GM18502 (cell line): ENCODE data around the gene MAD1L1.

Source experiments
- ATAC-seq: cut with Tn5 transposase; IDR thresholded peaks from one replicate; pipeline ENCODE4 v1.9.1; 2021; ENCODE audit warnings: mild to moderate bottlenecking; ENCODE audit not compliant: unreplicated experiment, poor library complexity

MAD1L1 gene

DNA sequence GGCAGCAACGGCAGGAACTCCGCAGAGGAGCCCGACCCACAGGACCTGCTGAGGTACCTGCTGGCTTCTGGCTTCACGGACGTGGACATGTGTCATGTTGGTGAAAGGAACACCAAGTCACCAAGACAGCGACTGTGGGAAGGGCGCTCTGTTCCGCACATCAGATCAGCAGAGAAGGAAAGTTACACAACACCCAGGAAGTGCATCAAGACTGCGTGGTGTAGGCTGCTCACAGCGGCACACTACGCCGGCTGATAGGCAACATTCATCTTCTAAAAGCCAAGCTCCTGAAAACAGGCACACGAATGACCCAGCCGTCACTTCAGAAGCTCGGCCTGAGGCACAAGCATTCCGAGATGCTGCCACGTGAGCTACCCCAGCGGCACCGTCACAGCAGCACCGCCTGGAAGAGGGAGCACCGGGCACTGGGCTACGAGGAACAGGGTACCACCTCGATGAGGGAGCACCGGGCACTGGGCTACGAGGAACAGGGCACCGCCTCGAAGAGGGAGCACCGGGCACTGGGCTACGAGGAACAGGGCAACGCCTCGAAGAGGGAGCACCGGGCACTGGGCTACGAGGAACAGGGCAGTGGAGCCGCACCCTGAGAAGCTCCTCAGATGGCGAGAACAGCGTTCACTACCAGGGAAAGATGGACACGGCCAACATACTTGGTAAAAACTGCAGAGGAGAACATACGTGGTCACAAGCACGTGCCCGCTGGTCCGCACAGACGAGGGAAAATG, 86.7 kb downstream of the MAD1L1 start:
- ATAC-seq = no peak

DNA sequence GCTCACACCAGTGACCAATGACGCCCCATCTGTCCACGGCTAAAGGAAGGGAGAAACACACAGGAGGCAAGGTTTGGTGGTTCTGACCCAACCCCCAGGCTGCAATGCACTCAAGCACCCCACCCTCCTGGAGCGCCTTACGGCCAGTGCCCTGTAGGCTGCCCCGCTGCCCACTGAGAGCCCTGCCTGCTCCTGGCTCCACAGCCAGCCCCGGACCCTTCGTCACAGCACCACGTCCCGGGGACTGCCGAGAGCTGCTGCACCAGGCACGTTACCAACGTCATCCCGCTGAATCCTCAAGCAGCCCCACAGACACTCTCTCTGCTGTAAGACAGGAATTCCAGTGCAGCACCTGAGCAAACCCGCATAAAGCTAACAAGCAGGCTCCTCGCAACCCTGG, 87.8 kb downstream of the MAD1L1 start:
- no peak for ATAC-seq

DNA sequence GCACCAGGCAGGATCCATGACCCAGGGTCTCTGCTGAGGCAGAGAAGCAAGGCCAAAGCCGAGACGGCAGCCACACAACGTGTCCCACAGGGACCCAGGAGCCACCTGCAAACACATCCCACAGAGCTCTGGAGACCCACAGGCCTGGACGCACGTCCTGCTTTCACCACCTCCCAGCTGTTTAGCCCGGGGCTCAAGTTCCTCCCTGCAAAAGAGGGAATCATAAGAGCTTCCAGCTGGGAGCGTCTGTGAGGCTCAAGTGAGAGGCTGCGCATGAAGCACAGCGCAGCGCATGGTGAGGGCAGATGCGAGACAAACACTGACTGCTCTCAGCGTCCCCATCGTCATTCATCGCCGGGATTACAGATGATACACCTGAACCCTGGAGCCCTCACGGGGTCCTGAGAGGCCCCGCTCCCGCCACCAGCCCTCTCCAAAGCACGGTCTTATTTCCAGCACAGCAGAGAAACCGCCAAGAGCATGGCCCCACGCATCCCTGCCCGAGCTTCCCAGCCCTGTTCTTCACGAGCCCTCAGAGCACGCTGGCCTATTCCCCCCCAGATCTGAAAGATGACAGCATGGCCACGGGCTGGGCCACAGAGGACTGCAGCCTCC, 88.7 kb downstream of the MAD1L1 start:
- no peak for ATAC-seq

DNA sequence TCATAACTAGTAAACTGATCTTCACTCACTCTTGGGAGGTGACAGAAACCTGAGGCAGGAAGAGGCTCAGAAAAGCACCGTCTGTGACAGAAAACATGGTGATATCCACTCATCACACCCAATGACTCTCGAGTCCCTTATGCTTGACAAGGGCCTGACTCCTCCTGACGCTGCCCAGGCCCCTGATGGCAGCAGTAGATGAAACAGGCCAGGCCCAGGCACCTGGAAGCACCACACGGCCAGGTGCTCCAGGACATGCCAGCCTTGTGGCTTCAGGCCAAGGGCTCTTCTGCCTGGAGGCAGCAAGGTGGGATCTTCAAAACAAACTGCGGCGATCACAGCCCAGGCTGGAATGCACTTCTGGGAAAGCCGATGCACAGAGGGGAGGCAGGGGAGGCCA, 89.3 kb downstream of the MAD1L1 start:
- ATAC-seq = no peak

DNA sequence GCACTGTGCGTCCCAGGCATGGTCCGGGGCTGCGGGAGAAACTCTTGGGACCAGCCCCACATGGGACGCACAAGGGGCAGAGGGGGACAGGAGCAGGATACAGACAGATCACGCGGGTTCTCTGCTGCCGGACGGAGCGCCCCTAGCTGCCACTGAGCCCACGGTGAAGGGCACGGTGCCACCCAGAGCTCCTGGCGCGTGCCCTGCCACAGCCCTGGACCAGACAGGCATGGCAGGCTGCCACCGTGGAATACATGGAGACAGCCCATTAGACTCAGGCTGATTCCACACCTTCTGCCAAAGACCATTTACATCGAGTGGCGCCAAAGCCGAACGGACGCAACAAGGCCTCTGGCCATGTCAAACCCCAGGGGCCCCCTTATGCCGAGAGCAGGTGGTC, 90.4 kb downstream of the MAD1L1 start:
- ATAC-seq = no peak

DNA sequence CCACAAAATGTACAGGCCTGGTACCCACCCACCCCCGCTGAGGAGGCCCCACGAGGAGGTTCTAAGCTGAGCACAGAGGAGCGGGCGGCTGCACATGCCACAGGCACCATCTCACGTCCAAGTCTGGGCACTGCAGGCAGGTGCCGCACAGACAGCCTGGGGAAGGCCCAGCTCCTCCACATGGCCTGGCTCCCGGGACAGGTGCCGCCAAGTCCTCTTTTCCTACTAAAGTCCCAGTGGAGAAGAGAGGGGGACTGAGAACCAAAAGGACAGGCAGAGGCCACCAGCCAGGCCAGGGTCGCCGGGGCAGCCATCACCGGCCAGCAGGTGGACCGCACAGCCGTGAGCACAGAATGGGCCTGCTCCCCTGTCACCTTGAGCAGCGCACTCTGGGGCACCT, 91.1 kb downstream of the MAD1L1 start:
- ATAC-seq = no peak

DNA sequence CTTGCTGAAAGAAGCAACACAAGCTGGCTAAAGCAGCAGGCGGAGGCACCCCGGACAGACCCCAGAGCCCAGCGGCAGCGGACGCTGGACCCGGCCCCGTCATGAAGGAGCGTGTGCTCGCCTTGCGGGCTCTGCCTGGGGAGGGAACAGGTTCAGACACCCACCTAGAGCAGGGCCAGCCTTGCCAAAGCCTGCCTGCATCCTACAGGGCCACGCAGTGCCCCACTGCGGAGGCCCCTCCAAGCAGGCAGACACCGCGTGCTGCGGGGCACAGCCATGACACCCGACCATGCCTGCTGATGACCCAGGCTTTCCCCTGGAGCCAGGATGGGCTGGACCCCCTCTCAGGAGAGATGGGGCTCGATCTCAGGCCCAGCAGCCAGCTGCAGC, 91.7 kb downstream of the MAD1L1 start:
- ATAC-seq = no peak

DNA sequence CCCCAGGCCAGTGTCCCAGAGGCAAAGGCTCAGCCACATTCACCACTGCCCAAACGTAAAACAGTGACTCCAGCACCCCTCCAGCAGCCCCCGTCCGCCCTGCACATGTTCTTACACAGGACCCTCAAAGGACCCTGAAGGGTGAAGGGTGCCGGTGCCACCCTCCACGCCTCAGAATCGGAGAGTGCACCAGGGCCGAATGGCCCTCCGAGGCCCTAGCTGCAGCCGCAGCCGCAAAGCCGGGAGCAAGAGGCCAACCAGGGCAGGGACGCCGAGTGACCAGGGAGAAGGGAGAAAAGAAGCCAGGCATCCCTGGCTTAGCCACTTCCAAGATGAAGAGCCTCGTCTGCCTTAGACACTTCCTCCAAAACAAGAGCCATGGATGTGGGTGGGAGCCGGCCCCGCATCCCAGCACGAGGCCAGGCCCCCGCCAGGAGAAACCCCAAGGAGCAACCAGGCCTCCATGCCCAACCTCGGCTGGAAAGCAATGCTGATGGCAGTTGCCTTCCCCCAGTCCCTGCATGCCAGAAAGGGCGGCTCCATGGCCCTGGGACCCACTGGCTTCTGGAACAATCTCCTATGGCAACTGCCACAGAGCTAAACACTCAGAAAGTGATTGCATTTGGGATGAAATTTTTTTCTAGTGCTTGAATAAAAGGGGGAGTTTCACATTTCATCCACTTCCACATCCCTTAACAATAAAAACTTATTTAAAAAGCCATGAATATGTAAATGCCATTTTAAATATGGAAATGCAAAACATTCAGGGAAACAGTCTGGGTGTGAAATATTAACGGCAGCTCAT, 92.3 kb downstream of the MAD1L1 start:
- no peak for ATAC-seq

DNA sequence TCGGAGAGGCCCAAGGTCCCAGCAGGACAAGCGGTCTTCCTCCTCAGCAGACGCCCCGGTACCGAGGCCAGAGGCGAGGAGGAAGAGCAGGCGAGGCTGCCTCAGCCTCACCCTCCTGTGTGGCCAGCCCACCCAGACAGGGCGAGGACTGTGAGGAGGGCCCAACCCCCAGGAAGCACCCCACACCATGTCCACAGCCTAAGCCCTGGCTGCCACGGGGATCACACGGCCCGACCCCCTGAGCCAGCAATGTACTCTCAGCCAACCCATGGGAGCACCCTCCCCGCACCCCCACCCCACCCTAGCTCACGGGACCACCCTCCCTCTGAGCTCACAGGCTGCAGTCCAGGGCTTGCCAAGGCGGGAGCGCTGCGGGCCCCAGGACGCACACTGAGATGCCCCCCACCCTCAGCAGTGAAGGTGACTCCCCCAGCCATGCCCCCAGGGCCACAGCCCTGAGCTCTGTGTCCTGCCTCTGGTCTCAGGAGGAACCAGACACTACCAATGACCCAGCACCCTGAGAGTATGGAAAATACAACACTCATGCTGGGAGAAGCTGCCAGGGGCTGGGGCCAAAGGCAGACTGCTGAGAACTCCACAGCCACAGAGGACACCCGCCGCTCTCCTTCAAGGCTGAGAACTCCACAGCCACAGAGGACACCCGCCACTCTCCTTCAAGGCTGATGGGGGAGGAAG, 93.6 kb downstream of the MAD1L1 start:
- no peak for ATAC-seq

DNA sequence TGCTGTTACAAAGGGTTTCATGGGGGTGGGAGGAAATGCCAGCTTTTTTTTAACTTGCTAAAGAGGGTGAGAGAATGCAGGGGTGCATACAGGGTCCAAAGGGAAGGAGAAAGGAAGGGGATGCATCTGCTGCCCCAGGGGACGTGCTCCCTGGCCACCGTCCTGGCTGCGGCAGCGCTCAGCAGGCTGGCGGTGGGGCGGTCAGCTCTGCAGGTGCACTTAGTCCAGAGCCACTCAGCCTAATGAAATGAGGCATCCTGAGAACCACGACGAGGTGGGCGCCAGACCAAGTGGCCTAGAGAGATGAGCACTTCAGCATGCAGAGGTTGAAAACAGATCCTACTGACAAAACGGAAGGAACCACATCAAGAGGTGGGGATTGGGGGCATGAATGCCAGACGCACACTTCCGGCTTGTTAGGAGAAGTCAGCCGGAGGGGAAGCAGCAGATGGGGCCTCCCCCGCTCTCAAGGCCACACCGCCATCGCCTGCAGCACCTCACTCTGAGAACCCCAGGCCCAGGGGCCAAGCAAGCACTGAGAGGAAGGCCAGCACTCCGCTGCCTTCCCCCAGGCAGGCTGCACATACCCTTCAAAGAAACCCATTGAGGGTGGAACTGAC, 94.5 kb downstream of the MAD1L1 start:
- ATAC-seq = peak; percentile 71

DNA sequence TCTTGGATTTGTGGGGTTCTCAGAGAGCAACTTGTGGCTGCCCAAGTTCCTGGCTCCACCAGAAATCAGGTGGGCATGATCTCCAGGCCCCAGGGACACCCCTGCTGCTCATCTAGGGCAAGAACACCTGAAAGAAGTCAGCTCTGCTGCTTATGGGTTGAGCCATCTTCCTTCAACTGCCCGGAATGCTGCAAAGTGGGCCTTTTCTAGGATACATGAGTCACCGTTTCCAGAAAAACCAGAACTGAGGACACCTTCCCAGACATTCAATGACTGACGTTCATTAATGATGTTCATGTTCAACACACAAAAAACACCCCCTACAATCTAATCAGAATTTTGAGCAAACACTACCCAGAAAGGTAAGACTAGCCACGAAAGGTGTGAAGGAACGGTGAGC, 98.0 kb downstream of the MAD1L1 start:
- no peak for ATAC-seq

DNA sequence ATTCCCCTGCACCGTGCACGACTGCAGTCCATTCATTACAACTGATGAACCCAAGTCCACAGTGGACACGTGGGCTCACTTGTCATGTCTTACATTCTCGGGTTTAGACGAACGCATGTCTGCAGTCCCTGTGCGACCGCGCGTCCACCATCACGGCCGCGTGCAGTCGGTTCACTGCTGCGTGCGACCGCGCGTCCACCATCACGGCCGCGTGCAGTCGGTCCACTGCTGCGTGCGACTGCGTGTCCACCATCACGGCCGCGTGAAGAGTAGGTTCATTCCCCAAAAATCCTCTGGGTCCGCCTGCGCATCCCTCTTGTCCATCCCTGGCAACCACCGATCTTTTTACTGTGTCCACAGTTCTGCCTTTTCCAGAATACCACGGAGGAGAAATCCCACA, 100.5 kb downstream of the MAD1L1 start:
- no peak for ATAC-seq

DNA sequence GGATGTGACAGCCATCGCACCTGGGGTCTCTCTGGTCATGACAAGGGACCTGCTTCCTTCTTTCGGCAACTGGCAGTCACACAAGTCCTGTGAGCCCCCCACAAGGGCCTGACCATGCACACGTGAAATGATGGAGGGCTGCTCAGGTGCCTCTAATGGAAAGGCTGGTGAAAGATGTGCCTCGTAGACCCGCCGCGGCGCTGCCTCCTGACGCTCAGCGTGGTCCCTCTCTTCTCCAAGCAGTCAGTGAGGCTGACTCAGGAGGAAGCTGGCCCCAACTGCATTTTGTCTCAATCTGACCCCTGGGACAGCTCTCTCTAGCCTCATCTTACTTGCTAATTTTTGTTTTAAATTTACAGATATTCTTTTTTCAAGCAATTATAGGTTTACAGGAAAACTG, 100.9 kb downstream of the MAD1L1 start:
- no peak for ATAC-seq

DNA sequence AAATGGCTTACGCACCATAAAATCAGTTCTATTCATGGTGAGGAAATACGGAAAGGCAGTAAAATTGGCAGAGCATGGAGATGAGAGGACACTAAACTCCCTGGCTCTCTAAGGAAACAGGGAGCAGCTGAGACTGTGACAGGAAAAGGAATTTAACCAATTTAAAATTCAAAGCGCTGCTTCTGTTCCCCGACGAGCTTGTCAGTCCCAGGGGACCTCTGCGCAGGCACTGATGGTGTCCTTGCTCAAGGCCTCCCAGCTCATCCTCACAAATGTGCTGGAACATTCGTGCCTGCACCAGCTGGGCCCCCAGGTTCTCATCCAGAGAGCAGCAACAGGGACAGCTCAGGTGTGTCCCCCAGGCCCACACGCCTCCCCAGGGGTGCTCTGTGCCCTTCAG, 101.4 kb downstream of the MAD1L1 start:
- no peak for ATAC-seq

DNA sequence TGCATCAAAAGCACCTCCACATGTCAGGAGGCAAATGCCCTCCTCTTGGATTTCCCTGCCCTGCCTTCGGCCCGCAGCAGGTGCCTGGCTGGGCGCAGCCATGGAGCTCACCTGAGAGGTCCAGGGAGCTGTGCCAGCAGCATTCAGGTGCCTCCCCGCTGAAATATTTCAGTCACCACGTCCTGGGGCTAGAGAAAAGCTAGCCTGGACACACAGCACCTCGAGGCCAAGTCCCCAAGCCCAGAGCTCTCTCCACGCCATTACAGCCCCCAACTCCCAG, 102.7 kb downstream of the MAD1L1 start:
- ATAC-seq = no peak

DNA sequence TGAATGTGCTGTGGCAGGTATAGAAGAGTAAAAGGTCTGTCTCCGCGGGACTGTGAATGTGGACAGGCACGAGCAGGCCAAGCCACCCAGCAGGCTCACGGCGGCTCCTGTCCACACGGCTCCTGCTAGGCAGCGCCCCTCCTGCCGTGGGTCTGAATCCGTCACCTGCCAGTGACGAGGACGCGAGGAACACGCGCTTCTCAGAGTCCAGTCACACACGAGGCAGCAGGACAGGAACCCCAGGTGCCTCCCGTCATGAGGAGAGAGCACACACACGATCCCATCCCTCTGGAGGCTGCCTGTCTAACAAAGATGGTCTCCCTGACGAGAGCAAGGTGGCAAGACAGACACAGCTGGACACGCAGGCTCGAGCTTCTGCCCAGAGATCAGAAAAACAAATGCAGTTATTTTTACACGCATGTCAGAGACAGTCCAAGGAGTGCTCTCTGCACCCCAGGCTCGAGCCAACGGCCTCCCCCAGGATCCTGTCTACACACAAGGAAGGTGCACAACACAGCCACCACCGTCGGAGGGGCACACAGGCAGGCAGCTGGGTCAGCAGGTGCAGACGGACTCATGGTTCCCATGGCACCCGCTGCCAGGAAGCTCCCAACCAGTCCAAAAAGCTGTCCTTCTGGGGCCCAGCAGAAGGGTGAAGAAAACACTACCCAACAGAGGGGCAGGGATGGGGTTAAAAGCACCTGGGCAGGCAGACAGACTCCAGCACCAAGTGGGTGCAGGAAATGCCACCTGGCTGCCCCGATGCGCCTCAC, 103.2 kb downstream of the MAD1L1 start:
- no peak for ATAC-seq

DNA sequence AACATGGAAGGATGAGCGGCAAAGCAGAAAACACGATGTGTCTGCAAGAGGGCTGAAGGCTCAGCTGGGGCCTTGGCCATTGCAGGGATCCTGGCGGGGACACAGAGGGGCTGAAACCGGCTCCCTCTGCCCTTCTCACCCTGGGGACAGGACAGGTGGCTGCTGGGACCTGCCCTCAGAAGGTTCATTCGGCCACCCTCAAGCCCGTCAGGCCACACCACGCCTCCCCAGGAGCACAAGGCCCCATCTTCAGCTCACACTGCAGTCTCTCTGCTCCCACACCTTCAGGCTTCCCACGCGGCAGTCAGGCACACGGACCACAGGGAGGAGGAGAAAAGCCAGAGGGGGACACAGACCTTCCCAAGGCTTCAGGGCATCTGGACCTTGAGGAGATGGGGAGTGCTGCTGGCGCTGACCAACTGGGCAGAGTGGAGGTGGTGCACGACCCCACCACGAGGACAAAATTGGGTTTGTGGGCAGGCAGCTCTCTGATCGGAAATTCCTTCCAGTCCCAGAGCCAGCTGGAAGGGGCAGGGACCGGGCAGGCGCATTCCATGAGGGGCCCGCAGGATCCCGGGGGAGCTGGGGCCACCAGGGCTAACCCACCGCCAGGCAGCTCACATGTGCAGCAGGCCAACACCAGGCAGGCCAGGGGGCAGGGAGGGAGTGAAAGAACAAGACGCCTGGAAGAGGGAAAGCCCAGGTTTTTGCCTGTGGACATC, 104.0 kb downstream of the MAD1L1 start:
- ATAC-seq = no peak

DNA sequence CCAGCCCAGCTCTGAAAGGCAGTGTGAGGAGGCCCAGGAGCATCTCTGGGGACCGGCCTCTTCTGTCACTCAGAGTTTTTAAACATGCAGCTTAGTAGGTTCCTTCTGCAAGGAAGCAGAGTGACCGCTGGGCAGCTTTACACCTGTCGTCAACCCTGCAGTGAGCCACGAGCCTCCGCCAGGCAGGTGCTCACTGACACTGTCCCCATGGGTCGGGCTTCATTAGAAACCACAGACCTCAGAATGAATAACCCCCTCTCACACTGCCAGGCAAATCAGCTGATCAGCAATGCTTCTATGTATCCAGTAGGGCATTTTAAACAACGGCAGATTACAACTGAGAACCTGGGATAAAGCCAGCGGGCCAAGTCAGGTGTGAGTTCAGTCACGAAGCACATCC, 106.1 kb downstream of the MAD1L1 start:
- ATAC-seq = no peak

DNA sequence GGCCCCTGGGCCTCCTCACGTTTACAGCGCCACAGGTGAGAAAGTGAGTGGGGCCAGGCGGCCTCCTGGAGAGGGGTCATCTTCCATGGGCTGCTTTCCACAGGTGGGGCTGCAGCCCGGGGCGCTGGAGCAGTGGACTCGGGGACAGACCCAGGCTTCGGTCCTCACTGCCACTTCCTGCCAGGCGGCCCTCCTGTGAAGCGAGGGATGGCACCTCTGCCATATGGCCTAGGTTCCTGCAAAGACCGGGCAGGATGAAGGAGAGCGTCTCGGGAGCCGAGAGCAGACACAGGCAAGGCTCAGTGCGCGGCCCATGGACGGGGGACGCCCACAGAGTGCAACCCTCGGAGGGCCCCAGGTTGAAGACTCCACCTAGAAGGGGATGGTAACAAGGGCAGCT, 106.8 kb downstream of the MAD1L1 start:
- ATAC-seq = no peak
